Immature natural killer cell (primary cell): ENCODE results near the gene ACVR1B. TPM values are rescaled to one million over a fixed set of nuclear protein-coding genes. Genes with fewer than 3 reads are reported as not detected.
A peak's percentile ranks its signal among the peaks of the same experiment; 100 is the strongest.

Experiments used
- DNase-seq, 3 donors: peaks; one replicate each; pipeline ENCODE4 v3.0.0; 2022; ENCODE audit warnings: mixed read lengths in 1 of 3
- H3K27ac Mint-ChIP-seq, 6 donors: one replicate each; pipeline ENCODE4 v1.8.0; 2020; ENCODE audit warnings: mixed read lengths in 6 of 6, mild to moderate bottlenecking in 5 of 6, inconsistent platforms in 4 of 6, moderate library complexity in 3 of 6
- H3K27me3 Mint-ChIP-seq, 3 donors: one replicate each; pipeline ENCODE4 v1.8.0; 2020 to 2021; ENCODE audit warnings: low read depth in 3 of 3, mild to moderate bottlenecking in 3 of 3, mixed read lengths in 3 of 3, moderate library complexity in 3 of 3, inconsistent platforms in 1 of 3
- H3K36me3 Mint-ChIP-seq, 3 donors: one replicate each; pipeline ENCODE4 v1.8.0; 2020; ENCODE audit warnings: mixed read lengths in 3 of 3, inconsistent platforms in 2 of 3, mild to moderate bottlenecking in 2 of 3
- H3K4me1 Mint-ChIP-seq, 2 donors: one replicate each; pipeline ENCODE4 v1.8.0; 2020; ENCODE audit warnings: inconsistent platforms in 2 of 2, mild to moderate bottlenecking in 2 of 2, mixed read lengths in 2 of 2, moderate library complexity in 1 of 2
- H3K4me3 Mint-ChIP-seq, 5 donors: one replicate each; pipeline ENCODE4 v1.8.0; 2020; ENCODE audit warnings: mild to moderate bottlenecking in 5 of 5, mixed read lengths in 5 of 5, inconsistent platforms in 3 of 5, moderate library complexity in 3 of 5
- H3K9me3 Mint-ChIP-seq, 6 donors: one replicate each; pipeline ENCODE4 v1.8.0; 2020; ENCODE audit warnings: mild to moderate bottlenecking in 6 of 6, mixed read lengths in 6 of 6, inconsistent platforms in 4 of 6, moderate library complexity in 3 of 6
- polyA plus RNA-seq, 3 donors: library from polyadenylated mRNA; unstranded; fragments of 300-500 nt; fragmentation: Illumina TruSeq; gene quantifications; one replicate each; pipeline ENCODE4 v1.2.3, GENCODE V29; 2021

ACVR1B gene
- polyA plus RNA-seq, 3 donors from 2014 or later: 0.52 to 1.4 TPM; not detected in 1

DNA sequence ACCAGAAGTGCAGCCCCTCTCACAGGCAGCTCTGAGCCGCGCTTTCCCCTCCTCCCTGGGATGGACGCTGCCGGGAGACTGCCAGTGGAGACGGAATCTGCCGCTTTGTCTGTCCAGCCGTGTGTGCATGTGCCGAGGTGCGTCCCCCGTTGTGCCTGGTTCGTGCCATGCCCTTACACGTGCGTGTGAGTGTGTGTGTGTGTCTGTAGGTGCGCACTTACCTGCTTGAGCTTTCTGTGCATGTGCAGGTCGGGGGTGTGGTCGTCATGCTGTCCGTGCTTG lies 43.0 kb downstream of the ACVR1B start:
- H3K4me3 Mint-ChIP-seq: no peak overlapping the region
- H3K4me1 Mint-ChIP-seq: peaks cover 3 to 5% of the 10 kb centered on the region in 2 donors
- no peak overlapping the region for H3K27ac Mint-ChIP-seq
- H3K9me3 Mint-ChIP-seq: no peaks in the 10 kb centered on the region
- H3K27me3 Mint-ChIP-seq: peaks cover 0 to 8% (median 2%) of the 10 kb centered on the region in 3 donors
- DNase-seq: no peak
- peaks cover 3 to 15% (median 7%) of the 10 kb centered on the region in 3 donors for H3K36me3 Mint-ChIP-seq

DNA sequence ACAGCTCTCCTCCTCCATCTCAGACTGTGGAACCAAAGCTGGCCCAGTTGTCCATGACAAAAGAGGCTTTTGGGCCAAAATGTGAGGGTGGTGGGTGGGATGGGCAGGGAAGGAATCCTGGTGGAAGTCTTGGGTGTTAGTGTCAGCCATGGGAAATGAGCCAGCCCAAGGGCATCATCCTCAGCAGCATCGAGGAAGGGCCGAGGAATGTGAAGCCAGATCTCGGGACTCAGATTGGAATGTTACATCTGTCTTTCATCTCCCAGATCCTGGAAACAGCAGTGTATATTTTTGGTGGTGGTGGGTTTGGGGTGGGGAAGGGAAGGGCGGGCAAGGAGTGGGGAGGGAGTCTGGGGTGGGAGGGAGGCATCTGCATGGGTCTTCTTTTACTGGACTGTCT lies 43.5 kb downstream of the ACVR1B start:
- no peak overlapping the region for H3K4me3 Mint-ChIP-seq
- H3K4me1 Mint-ChIP-seq: peaks cover 3 to 5% of the 10 kb centered on the region in 2 donors
- H3K9me3 Mint-ChIP-seq: no peaks in the 10 kb centered on the region
- H3K36me3 Mint-ChIP-seq: peaks cover 3 to 19% (median 8%) of the 10 kb centered on the region in 3 donors
- H3K27ac Mint-ChIP-seq: no peak overlapping the region
- H3K27me3 Mint-ChIP-seq: peaks cover 0 to 8% (median 2%) of the 10 kb centered on the region in 3 donors
- no peak for DNase-seq

DNA sequence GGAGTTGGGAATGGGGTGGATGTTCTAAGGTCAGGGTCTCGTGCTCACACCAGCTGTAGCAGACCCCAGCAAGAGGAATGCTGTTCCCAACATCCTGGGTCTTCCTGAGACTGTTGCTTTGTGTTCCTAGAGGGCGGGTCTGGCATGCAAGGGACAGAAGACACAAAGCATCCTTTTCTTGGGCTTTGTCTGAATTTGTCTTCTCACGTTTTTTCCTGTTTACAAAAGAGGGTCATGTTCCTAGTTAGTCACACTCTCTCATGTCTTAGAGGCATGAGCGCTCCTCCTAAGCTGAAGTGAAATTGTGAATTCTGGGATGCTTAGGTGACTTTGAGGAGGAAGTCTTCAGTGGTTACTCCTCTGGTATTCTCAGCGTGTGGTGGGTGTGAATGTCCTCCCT lies 45.6 kb downstream of the ACVR1B start:
- Mint-ChIP-seq H3K36me3 (peaks cover 3 to 12% (median 8%) of the 10 kb centered on the region in 3 donors), H3K27me3 (peaks cover 0 to 10% (median 2%) of the 10 kb centered on the region in 3 donors), H3K27ac (no peak overlapping the region), H3K9me3 (no peaks in the 10 kb centered on the region), H3K4me1 (peaks cover 3 to 5% of the 10 kb centered on the region in 2 donors), H3K4me3 (no peak overlapping the region)
- DNase-seq: no peak

DNA sequence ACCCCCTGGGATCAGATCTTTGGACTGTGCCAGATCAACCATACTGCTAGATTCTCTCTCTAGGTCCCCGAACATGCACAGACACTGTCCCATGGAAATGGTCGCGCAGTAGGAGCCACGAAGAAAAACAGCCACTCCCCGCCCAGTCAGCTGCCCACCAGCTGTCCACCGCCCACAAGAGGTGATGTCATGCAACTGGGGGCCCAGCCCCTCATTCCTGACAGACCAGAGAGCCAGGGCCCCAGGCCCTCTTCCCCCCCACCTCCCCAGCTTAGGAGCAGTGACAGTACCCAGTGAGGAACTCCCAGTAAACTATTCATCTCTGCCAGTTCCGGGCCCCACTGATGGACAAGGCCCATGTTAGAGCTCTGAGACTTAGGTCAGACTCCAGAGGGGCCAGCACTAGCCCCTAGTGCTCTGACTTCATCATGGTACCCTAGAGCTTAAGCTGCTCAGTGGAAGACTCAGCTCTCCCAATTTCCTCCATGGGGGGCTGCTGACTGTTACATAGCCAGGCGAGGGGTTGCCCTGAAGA lies 51.6 kb downstream of the ACVR1B start:
- peaks cover 19 to 20% of the 10 kb centered on the region in 2 donors for H3K4me1 Mint-ChIP-seq
- peaks cover 0 to 7% (median 4%) of the 10 kb centered on the region in 3 donors for H3K36me3 Mint-ChIP-seq
- H3K27me3 Mint-ChIP-seq: peaks cover 16 to 27% (median 17%) of the 10 kb centered on the region in 3 donors
- no peaks in the 10 kb centered on the region for H3K9me3 Mint-ChIP-seq
- no peak overlapping the region for H3K4me3 Mint-ChIP-seq
- H3K27ac Mint-ChIP-seq: peak overlapping the region in 4 of 6 donors; percentile 28 to 95 (median 84)
- no peak for DNase-seq

DNA sequence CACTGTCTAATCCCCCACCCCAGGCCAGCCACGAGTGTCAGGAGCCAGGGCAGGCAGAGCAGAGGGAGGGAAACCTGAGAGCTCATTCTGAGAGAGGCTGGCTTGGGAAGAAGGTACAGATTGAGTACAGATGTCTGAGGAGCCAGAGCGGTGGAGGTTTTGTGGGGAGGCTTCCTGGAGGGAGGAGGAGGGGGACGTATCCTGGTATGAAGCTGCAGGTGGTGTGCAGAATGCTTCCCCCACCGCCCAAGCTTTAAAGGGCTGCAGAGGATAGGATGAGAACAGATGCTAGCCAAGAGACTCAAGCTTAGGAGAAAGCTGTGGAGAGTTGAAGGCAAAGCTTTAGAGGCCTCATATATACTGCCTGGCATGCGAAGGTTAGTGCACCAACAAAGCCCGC lies 52.1 kb downstream of the ACVR1B start:
- peak overlapping the region in 4 of 6 donors; percentile 28 to 95 (median 84) for H3K27ac Mint-ChIP-seq

DNA sequence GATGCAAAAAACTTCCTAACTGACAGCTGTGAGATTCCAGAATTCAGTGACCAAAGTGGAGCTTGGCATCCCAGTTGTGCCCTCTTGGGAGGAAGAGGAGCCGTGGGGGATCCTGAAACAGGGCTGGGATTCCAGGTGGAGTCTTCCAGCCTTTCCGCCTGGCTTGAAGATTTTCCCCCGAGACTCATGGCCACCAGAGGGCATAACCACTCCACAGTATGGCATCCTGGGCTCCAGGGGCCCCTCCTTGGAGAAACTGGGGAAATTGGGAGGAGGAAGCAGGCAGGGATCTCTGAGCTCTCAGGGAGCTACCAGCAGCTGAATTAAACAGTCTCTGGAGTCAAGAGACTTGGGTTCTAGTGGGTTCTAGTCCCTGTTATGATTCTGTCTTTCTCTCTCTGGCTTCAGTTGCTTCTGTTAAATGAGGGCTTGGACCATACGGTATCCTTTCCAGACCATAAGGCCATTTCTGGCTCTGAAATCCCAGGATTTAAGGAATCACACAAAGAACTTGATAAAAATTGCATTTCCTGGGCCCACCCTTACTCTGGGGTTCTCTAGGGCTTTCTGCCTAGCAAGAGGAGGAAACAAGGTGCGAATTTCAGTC lies 52.6 kb downstream of the ACVR1B start:
- no peak overlapping the region for H3K4me3 Mint-ChIP-seq
- DNase-seq: peak in 2 of 3 donors; percentile 13 to 19
- H3K9me3 Mint-ChIP-seq: no peaks in the 10 kb centered on the region
- peak overlapping the region in 5 of 6 donors; percentile 51 to 98 (median 92) for H3K27ac Mint-ChIP-seq
- peaks cover 16 to 34% (median 27%) of the 10 kb centered on the region in 3 donors for H3K27me3 Mint-ChIP-seq
- H3K36me3 Mint-ChIP-seq: peaks cover 0 to 7% (median 4%) of the 10 kb centered on the region in 3 donors
- peaks cover 21 to 25% of the 10 kb centered on the region in 2 donors for H3K4me1 Mint-ChIP-seq

More for the DNA sequence above, 52.1 kb downstream of the ACVR1B start:
- peaks cover 0 to 7% (median 4%) of the 10 kb centered on the region in 3 donors for H3K36me3 Mint-ChIP-seq
- H3K4me3 Mint-ChIP-seq: no peak overlapping the region
- H3K9me3 Mint-ChIP-seq: no peaks in the 10 kb centered on the region
- DNase-seq: no peak
- H3K27me3 Mint-ChIP-seq: peaks cover 16 to 32% (median 22%) of the 10 kb centered on the region in 3 donors
- H3K4me1 Mint-ChIP-seq: peaks cover 21 to 24% of the 10 kb centered on the region in 2 donors

DNA sequence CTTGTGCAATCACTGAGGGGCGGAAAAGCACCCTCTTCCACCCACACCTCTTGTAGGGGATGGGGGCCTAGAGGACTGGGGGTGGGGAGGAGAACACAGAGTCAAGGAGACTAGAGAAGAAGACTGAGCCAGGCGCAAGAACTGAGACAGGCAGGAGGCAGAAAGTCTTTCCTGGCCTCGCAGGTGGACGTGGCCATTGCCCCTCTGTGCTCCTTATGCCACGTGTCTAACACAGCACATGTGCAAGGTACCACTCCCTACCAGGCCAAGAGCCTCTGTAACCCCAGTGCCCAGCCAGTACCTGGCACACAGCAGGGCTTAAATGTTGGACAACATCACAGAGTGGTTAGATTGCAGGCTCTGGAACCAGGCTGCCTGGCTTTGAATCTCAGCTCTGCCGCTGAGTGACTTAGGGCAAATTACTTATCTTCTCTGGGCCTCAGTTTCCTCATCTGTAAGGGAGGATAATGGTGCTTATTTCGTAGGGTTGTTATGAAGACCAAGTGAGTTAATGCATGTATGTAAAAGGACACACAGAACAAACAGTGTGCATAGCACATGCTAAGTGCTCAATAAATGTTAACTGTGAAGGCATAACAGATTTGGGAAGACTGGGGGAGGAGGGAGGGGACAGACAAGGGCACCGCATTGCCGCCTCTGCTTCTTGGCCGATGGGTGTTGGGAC lies 53.9 kb downstream of the ACVR1B start:
- peaks cover 16 to 35% (median 29%) of the 10 kb centered on the region in 3 donors for H3K27me3 Mint-ChIP-seq
- H3K9me3 Mint-ChIP-seq: no peaks in the 10 kb centered on the region
- no peak for DNase-seq
- H3K36me3 Mint-ChIP-seq: no peaks in the 10 kb centered on the region
- peaks cover 21 to 25% of the 10 kb centered on the region in 2 donors for H3K4me1 Mint-ChIP-seq
- H3K4me3 Mint-ChIP-seq: peak overlapping the region; percentile 85 to 93 (median 91)
- H3K27ac Mint-ChIP-seq: peak overlapping the region; percentile 41 to 98 (median 96)

DNA sequence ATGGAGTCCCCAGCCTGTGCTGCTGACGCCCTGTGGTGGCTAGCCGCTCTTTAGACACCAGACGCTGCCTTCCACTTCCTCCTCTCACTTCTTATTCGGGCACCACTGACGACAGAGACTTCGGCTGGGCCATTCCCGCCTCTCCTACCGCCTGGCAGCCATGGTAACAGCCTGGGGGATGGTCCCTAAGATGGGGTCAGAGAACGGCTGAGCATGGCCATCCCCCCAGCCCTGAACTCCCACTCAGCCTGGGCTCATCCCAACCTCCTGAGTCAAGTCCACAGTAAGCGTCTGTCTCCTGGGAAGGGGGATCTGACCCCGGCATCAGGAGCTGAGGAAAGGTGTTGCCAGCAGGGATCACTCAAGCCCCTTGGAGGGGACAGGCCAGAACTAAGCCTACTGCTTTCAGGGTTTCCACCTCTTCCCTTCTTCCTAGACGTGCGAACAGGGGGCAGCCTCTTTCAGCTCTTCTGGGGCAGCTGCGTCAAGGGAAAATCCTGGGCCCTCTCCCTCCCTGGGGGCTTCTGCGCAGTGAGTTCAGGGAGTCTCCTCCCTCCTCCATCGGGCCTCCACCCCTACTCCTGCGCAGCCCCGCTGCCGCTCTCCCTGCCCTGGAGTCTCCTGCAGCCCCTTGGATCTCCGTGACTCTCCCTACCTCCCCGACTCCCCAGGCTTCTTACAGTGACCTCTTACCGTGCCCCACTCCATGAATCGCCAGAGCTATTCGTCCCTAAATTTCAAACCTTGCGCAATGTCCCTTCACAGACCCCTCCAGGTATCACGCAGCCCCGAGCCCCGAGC lies 54.6 kb downstream of the ACVR1B start:
- DNase-seq: peak; percentile 84 to 89 (median 88)
- Mint-ChIP-seq H3K4me3 (peak overlapping the region; percentile 85 to 93 (median 91)), H3K27ac (peak overlapping the region; percentile 41 to 98 (median 96)), H3K27me3 (peaks cover 16 to 40% (median 29%) of the 10 kb centered on the region in 3 donors), H3K4me1 (peaks cover 21 to 25% of the 10 kb centered on the region in 2 donors), H3K9me3 (no peaks in the 10 kb centered on the region), H3K36me3 (no peaks in the 10 kb centered on the region)

DNA sequence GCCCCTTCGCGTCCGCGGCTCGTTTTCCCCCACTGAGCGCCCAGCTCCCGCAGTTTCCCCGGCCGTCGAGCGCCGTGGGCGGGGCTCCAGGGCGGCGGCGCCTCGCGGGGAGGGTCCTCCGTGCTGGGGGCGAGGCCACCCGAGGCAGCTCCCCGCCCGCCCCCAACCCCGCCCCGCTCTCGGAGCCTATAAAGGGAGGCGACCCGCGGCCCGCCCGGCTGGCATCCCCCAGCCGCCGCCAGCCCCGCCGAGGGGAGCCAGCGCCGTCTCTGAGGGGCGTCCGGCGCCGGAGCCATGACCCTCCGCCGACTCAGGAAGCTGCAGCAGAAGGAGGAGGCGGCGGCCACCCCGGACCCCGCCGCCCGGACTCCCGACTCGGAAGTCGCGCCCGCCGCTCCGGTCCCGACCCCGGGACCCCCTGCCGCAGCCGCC lies 55.2 kb downstream of the ACVR1B start, which contains the start of gene TAMALIN:
TAMALIN (plus strand) TSS at position 221 of the 432 bp plus-strand sequence; CDS start at position 295, 74 bp downstream.
- Mint-ChIP-seq H3K9me3 (no peaks in the 10 kb centered on the region), H3K27ac (peak within 1 kb of the TSS; percentile 41 to 98 (median 96)), H3K27me3 (peaks cover 16 to 41% (median 29%) of the 10 kb centered on the region in 3 donors), H3K4me3 (peak within 1 kb of the TSS; percentile 87 to 93 (median 91)), H3K36me3 (no peaks in the 10 kb centered on the region), H3K4me1 (peaks cover 21 to 25% of the 10 kb centered on the region in 2 donors)
- peak; percentile 81 to 87 (median 86) for DNase-seq

DNA sequence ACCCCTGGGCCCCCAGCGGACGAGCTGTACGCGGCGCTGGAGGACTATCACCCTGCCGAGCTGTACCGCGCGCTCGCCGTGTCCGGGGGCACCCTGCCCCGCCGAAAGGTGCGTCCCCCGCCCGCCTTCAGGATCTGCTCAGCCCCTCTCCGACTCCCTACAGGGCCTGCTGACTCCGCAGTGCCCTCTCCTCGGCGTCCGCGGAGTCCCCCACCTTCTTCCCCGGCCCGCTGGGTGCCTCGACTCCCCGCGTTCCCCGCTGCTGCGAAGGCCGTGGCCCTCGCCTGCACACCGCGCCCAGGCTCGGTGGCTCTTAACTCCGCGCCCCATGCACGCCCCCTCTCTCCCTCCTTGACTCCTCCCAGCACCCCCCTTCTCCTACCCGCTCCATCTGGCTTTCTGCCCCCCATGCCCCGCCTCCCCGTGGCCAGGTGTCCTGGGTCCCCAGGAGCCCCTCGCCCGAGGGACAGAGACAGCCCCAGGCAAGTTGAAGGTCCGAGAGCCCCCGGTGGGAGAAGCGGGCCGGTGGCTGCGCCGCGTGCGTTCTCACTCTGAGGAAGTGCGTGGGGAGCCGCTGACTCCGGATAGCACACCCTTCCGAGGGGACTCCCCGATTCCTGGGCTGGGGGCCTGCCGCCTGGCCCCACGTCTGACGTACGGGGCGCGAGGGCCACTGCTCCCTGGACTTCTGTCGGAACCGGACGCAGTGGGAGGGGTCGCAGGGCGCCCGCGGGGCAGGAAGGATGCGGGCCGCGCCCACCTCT lies 55.8 kb downstream of the ACVR1B start:
- H3K27ac Mint-ChIP-seq: peak overlapping the region in 5 of 6 donors; percentile 86 to 94 (median 90)
- peak overlapping the region; percentile 82 to 90 (median 87) for H3K4me3 Mint-ChIP-seq
- H3K9me3 Mint-ChIP-seq: no peaks in the 10 kb centered on the region
- H3K36me3 Mint-ChIP-seq: no peaks in the 10 kb centered on the region
- peak; percentile 73 to 79 (median 77) for DNase-seq
- peaks cover 16 to 43% (median 31%) of the 10 kb centered on the region in 3 donors for H3K27me3 Mint-ChIP-seq
- H3K4me1 Mint-ChIP-seq: peaks cover 21 to 25% of the 10 kb centered on the region in 2 donors

DNA sequence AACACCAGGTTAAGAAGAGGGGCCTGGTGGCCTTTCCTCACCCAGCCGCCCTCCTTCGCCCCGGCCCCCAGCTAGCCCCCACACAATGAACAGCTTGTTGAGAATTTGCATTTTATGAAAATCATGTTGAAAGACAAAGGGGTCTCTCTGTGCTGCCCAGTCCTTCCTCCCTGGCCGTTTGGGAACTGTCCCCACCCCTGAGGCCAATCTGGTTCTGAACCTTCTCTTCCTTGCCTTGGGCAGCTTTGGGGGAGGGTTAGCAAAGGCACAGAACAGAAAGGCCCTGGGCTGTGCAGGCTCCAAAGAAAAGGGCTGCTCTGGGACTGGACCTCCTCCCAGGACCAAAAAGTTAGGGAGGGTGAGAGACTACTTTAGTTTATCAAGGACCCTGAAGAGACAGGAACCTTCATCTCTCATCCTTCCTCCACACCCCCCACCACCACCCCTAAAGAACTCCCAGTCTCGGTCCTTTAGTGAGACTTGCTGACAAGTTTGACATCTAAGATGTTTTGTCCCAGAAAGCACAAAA lies 56.5 kb downstream of the ACVR1B start:
- peak overlapping the region; percentile 82 to 90 (median 87) for H3K4me3 Mint-ChIP-seq
- H3K27me3 Mint-ChIP-seq: peaks cover 11 to 48% (median 34%) of the 10 kb centered on the region in 3 donors
- H3K9me3 Mint-ChIP-seq: no peaks in the 10 kb centered on the region
- no peaks in the 10 kb centered on the region for H3K36me3 Mint-ChIP-seq
- H3K4me1 Mint-ChIP-seq: peaks cover 21 to 25% of the 10 kb centered on the region in 2 donors
- peak overlapping the region in 5 of 6 donors; percentile 86 to 94 (median 90) for H3K27ac Mint-ChIP-seq
- no peak for DNase-seq

DNA sequence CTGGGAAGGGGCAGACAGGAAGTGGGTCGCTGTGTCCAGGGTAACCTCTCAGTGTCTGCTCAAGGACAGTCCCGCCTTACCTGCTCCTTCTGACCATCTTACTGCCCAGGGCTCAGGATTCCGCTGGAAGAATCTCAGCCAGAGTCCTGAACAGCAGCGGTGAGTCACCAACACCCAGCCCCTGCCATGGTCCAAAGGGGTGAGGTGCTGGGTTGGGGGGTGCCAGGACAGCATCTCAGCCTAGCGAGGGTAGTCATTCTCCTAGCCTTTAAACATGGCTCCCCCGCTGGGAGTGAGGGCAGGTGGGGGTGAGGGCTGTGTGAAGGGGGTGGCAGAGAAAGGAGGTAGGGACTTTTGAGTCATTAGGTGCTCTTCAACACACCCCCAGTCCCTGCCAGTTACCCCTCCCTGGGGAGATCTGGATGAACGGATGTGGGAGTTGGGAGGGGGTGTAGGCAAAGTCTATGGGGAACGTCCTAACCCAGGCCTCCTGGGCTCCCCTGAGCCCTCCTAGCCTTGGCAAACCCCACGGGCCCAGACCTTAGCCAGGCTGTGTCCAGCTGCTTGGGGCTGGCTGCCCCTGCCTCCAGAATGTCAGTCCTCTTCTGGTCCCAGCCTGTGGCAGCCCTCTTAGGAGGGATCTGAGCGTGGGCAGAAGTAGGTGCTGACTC lies 57.7 kb downstream of the ACVR1B start:
- Mint-ChIP-seq H3K9me3 (no peaks in the 10 kb centered on the region), H3K27ac (peak overlapping the region in 5 of 6 donors; percentile 65 to 94 (median 90)), H3K4me3 (peak overlapping the region in 2 of 5 donors; percentile 15 to 18), H3K27me3 (peaks cover 16 to 55% (median 45%) of the 10 kb centered on the region in 3 donors), H3K36me3 (no peaks in the 10 kb centered on the region), H3K4me1 (peaks cover 21 to 25% of the 10 kb centered on the region in 2 donors)
- peak in 1 of 3 donors; percentile 28 for DNase-seq
